ENCODE measurements around the gene ATP5F1A. TPM values are rescaled to one million over a fixed set of nuclear protein-coding genes. Genes with fewer than 3 reads are reported as not detected.

ATP5F1A gene
- total and polyA plus RNA-seq, 2 of the 4 experiments (the other 2 are of a cell fraction), result 543 to 1,085 TPM

GRCh38 chr18:46034230-46034629 lies 63.9 kb downstream of the ATP5F1A start:
- H4K5ac ChIP-seq (ENCODE audit: low read depth, low read length), result no peak overlapping the region
- no peak overlapping the region for H4K8ac ChIP-seq (ENCODE audit: low read depth in 2 of 2, low read length in 2 of 2)
- intact Hi-C loops (cut with micrococcal nuclease) (no loop called here), in situ Hi-C loops (cut with MboI; ENCODE audit: low sequenced_read_pairs) (no loop called here), dilution Hi-C loops (cut with HindIII; ENCODE audit: low sequenced_read_pairs, unreplicated experiment) (no loop called here)
- H3K18ac ChIP-seq (ENCODE audit: low read depth, low read length), result no peak overlapping the region
- DNase-seq (peak; percentile 38), ATAC-seq (ENCODE audit: low read depth) (no peak)
- no peak overlapping the region for H3K14ac ChIP-seq (replicated peaks; ENCODE audit: low read depth, low read length)
- H3K36me3 ChIP-seq (ENCODE audit: control insufficient read depth, insufficient read depth, low read length), result peaks cover 10% of the 10 kb centered on the region
- H2BK120ac ChIP-seq (ENCODE audit: low read depth, low read length), result no peak overlapping the region
- no CpG with 5 or more reads among the region's 1 CpG for WGBS, 2 experiments (ENCODE audit: extremely low coverage in 2 of 2, insufficient read length in 1 of 2)
- POLR2A ChIA-PET (ENCODE audit: unreplicated experiment), result no interaction called here
- H3K27ac ChIP-seq (ENCODE audit: insufficient read depth, low read length), result no peak overlapping the region
- no peak overlapping the region for H3K56ac ChIP-seq (ENCODE audit: extremely low read depth, insufficient read depth, low read length)
- no peak overlapping the region for H2AK5ac ChIP-seq (ENCODE audit: low read depth, low read length)
- no peaks in the 10 kb centered on the region for H4K20me1 ChIP-seq (ENCODE audit: insufficient read depth, low read length)
- H2AFZ ChIP-seq (replicated peaks; ENCODE audit: low read length, poor library complexity), result no peak overlapping the region
- BruUV-seq (replicated peaks), result no TSS peak
- no peaks in the 10 kb centered on the region for H3K9me3 ChIP-seq (ENCODE audit: control insufficient read depth, insufficient read depth, low read length)
- no peak overlapping the region for H2BK20ac ChIP-seq (ENCODE audit: low read depth, low read length)
- H2BK5ac ChIP-seq (ENCODE audit: low read depth, low read length, poor library complexity, severe bottlenecking), result no peak overlapping the region
- no peak overlapping the region for H3K9ac ChIP-seq (ENCODE audit: low read depth, low read length)
- CTCF ChIA-PET, result interaction anchor here (0.6 kb wide), 1 partner anchor 60 kb away, joined by 3 read pairs; no protein-coding TSS in a partner anchor
- no peak overlapping the region for H2AK9ac ChIP-seq (replicated peaks; ENCODE audit: low read depth, low read length, poor library complexity)
- H3K23ac ChIP-seq (ENCODE audit: low read depth, low read length), result no peak overlapping the region
- TF ChIP-seq, protein P1, sequence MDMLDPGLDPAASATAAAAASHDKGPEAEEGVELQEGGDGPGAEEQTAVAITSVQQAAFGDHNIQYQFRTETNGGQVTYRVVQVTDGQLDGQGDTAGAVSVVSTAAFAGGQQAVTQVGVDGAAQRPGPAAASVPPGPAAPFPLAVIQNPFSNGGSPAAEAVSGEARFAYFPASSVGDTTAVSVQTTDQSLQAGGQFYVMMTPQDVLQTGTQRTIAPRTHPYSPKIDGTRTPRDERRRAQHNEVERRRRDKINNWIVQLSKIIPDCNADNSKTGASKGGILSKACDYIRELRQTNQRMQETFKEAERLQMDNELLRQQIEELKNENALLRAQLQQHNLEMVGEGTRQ (IDR thresholded peaks at IDR 0.05; ENCODE audit: low read depth, low read length), result no peak
- TF ChIP-seq RFX5 (IDR thresholded peaks at IDR 0.05; ENCODE audit: low read depth, low read length), result no peak
- TF ChIP-seq BHLHE40 (IDR thresholded peaks at IDR 0.05; ENCODE audit: low read depth, low read length), result no peak
- TF ChIP-seq MXI1 (IDR thresholded peaks at IDR 0.05; ENCODE audit: borderline replicate concordance, low read depth, low read length), result no peak
- no peak for TF ChIP-seq RCOR1 (IDR thresholded peaks at IDR 0.05; ENCODE audit: insufficient replicate concordance, low read length)
- peaks cover 5 to 20% of the 10 kb centered on the region in 2 experiments; a peak in 3 of 4 replicates for H3K79me1 ChIP-seq (ENCODE audit: low read depth in 1 of 2, low read length in 2 of 2)
- H3K4me2 ChIP-seq (ENCODE audit: low read depth, low read length), result no peak overlapping the region
- no peak overlapping the region for H2BK15ac ChIP-seq (ENCODE audit: low read depth, low read length)
- 0 out of 2 replicates have a peak, but pooled peaks cover 3% of the 10 kb centered on the region for H3K9me1 ChIP-seq (ENCODE audit: insufficient read depth, low read length)
- H3K4ac ChIP-seq (ENCODE audit: low read depth, low read length), result no peak overlapping the region
- H4K91ac ChIP-seq (ENCODE audit: insufficient read depth, low read depth, low read length), result no peak overlapping the region
- H3K4me3 ChIP-seq (ENCODE audit: insufficient read depth, low read depth, low read length), result no peak overlapping the region
- H3K27me3 ChIP-seq (ENCODE audit: control insufficient read depth, insufficient read depth, low read length), result no peaks in the 10 kb centered on the region
- no peaks in the 10 kb centered on the region; the same call in 1 of the 2 replicates for H3K4me1 ChIP-seq (ENCODE audit: control insufficient read depth, insufficient read depth, low read length)

Data from IMR-90 (cell line).